ENCODE results near the gene INPP4A. TPM values are rescaled to one million over a fixed set of nuclear protein-coding genes. Genes with fewer than 3 reads are reported as not detected.

The INPP4A gene
- polyA plus RNA-seq, 1 donor from 2014 or later = 51.4 TPM

GRCh38 chr2:98582523-98582922, 137.9 kb downstream of the INPP4A start:
- no peak overlapping the region for H3K4me3 ChIP-seq (ENCODE audit: low read length)
- no peaks in the 10 kb centered on the region for H3K36me3 ChIP-seq (ENCODE audit: insufficient read depth, low read length)
- no peak for TF ChIP-seq EP300 (conservative IDR thresholded peaks at IDR 0.05; ENCODE audit: poor library complexity, severe bottlenecking)
- TF ChIP-seq SMC3 (conservative IDR thresholded peaks at IDR 0.05; ENCODE audit: poor library complexity) = no peak
- TF ChIP-seq RAD21 (conservative IDR thresholded peaks at IDR 0.05) = no peak
- no peak for TF ChIP-seq EZH2 (IDR thresholded peaks at IDR 0.05; ENCODE audit: borderline replicate concordance, insufficient read depth, low read length, poor library complexity, severe bottlenecking)
- TF ChIP-seq CTCF (IDR thresholded peaks at IDR 0.05; ENCODE audit: poor library complexity, severe bottlenecking) = no peak
- no peak for TF ChIP-seq POLR2AphosphoS5 (IDR thresholded peaks at IDR 0.05)
- no peak for TF ChIP-seq MXI1 (conservative IDR thresholded peaks at IDR 0.05; ENCODE audit: poor library complexity, severe bottlenecking)
- no peaks in the 10 kb centered on the region for H3K27me3 ChIP-seq (ENCODE audit: insufficient read depth, low read depth, low read length)
- H3K9ac ChIP-seq (ENCODE audit: low read length) = no peak overlapping the region
- H2AFZ ChIP-seq (ENCODE audit: low read depth, low read length) = no peak overlapping the region
- no peaks in the 10 kb centered on the region for H3K9me2 ChIP-seq (ENCODE audit: insufficient read depth, low read length)
- no peak overlapping the region for H3K4me2 ChIP-seq (ENCODE audit: low read length)
- H3K9me3 ChIP-seq (ENCODE audit: low read length) = no peaks in the 10 kb centered on the region
- no peaks in the 10 kb centered on the region for H3F3A ChIP-seq (ENCODE audit: insufficient read depth, low read length, poor library complexity, severe bottlenecking)
- no peaks in the 10 kb centered on the region for H3K79me2 ChIP-seq (replicated peaks; ENCODE audit: insufficient read depth, low read length)
- no peaks in the 10 kb centered on the region for H4K20me1 ChIP-seq (ENCODE audit: insufficient read depth)
- H3K27ac ChIP-seq (ENCODE audit: low read length) = no peak overlapping the region

DNA sequence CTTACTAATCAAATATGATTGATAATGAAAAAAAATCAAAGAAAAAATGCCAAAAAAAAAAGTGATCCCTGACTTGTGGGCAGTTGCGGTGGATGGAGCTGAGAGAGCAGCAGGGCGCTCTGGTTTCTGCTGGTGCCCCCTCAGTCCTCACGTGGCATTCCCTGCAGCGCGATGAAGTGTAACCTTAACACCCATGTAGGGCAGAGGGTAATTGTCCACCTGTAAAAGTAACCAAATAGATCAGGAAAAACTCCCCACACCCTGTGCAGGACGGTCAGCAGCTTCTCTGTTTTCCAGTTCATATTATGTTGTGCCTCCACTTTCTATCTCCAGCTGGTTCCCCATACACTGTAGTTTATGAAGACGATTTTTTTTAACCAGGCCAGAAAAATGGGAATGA, 138.6 kb downstream of the INPP4A start:
- Histone ChIP-seq H3K27me3 (ENCODE audit: insufficient read depth, low read depth, low read length) (no peaks in the 10 kb centered on the region), H2AFZ (ENCODE audit: low read depth, low read length) (no peak overlapping the region), H3K9me2 (ENCODE audit: insufficient read depth, low read length) (no peaks in the 10 kb centered on the region), H3K9ac (ENCODE audit: low read length) (no peak overlapping the region), H3K4me3 (ENCODE audit: low read length) (no peak overlapping the region), H3K36me3 (ENCODE audit: insufficient read depth, low read length) (no peaks in the 10 kb centered on the region), H3K79me2 (replicated peaks; ENCODE audit: insufficient read depth, low read length) (no peaks in the 10 kb centered on the region), H3K9me3 (ENCODE audit: low read length) (no peaks in the 10 kb centered on the region), H3K27ac (ENCODE audit: low read length) (no peak overlapping the region), H3F3A (ENCODE audit: insufficient read depth, low read length, poor library complexity, severe bottlenecking) (no peaks in the 10 kb centered on the region), H3K4me2 (ENCODE audit: low read length) (no peak overlapping the region), H4K20me1 (ENCODE audit: insufficient read depth) (no peaks in the 10 kb centered on the region)
- TF ChIP-seq CTCF (IDR thresholded peaks at IDR 0.05; ENCODE audit: poor library complexity, severe bottlenecking) = no peak
- no peak for TF ChIP-seq SMC3 (conservative IDR thresholded peaks at IDR 0.05; ENCODE audit: poor library complexity)
- no peak for TF ChIP-seq TAF1 (IDR thresholded peaks at IDR 0.05; ENCODE audit: low read depth)
- no peak for TF ChIP-seq MXI1 (conservative IDR thresholded peaks at IDR 0.05; ENCODE audit: poor library complexity, severe bottlenecking)
- TF ChIP-seq POLR2AphosphoS5 (IDR thresholded peaks at IDR 0.05) = no peak
- no peak for TF ChIP-seq RAD21 (conservative IDR thresholded peaks at IDR 0.05)
- no peak for TF ChIP-seq EP300 (conservative IDR thresholded peaks at IDR 0.05; ENCODE audit: poor library complexity, severe bottlenecking)
- TF ChIP-seq EZH2 (IDR thresholded peaks at IDR 0.05; ENCODE audit: borderline replicate concordance, insufficient read depth, low read length, poor library complexity, severe bottlenecking) = no peak
- TF ChIP-seq, protein P1, sequence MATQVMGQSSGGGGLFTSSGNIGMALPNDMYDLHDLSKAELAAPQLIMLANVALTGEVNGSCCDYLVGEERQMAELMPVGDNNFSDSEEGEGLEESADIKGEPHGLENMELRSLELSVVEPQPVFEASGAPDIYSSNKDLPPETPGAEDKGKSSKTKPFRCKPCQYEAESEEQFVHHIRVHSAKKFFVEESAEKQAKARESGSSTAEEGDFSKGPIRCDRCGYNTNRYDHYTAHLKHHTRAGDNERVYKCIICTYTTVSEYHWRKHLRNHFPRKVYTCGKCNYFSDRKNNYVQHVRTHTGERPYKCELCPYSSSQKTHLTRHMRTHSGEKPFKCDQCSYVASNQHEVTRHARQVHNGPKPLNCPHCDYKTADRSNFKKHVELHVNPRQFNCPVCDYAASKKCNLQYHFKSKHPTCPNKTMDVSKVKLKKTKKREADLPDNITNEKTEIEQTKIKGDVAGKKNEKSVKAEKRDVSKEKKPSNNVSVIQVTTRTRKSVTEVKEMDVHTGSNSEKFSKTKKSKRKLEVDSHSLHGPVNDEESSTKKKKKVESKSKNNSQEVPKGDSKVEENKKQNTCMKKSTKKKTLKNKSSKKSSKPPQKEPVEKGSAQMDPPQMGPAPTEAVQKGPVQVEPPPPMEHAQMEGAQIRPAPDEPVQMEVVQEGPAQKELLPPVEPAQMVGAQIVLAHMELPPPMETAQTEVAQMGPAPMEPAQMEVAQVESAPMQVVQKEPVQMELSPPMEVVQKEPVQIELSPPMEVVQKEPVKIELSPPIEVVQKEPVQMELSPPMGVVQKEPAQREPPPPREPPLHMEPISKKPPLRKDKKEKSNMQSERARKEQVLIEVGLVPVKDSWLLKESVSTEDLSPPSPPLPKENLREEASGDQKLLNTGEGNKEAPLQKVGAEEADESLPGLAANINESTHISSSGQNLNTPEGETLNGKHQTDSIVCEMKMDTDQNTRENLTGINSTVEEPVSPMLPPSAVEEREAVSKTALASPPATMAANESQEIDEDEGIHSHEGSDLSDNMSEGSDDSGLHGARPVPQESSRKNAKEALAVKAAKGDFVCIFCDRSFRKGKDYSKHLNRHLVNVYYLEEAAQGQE (IDR thresholded peaks at IDR 0.05; ENCODE audit: borderline replicate concordance) = no peak
